Upper lobe of left lung (tissue), 4 donors: ENCODE results near the gene DTNA.

Experiments
- CTCF ChIP-seq, 6 experiments: fragments of 450-650 bp in 4 of 6; fragments of 200-600 bp in 2 of 6; sonication (generic) in 2 of 6; IDR thresholded peaks; one replicate each; pipeline ENCODE4 v1.5.1; 2016 to 2019; ENCODE audit warnings: antibody characterized with exemption in 6 of 6
- POLR2A ChIP-seq, 4 donors: fragments of 450-650 bp; IDR thresholded peaks; one replicate each; pipeline ENCODE4 v1.5.1; 2016 to 2017; ENCODE audit warnings: antibody characterized with exemption in 4 of 4, mild to moderate bottlenecking in 2 of 4

- TF ChIP-seq CTCF (IDR thresholded peaks at IDR 0.05) (no peak), POLR2A (IDR thresholded peaks at IDR 0.05) (no peak)
Observed at GRCh38 chr18:34746614-34747013, 36.5 kb downstream of the DTNA start.
